Measurements from ENCODE around the gene AK1. TPM values are rescaled to one million over a fixed set of nuclear protein-coding genes. Genes with fewer than 3 reads are reported as not detected.

AK1 gene
- total RNA-seq, 1 experiment from 2014 or later = 62.1 TPM

GRCh38 chr9:127873223-127873691 is 4.2 kb downstream of the AK1 start:
- H3K36me3 ChIP-seq (ENCODE audit: control insufficient read depth, insufficient read depth, low read length) = no peaks in the 10 kb centered on the region
- no peak overlapping the region for H3K4me3 ChIP-seq (ENCODE audit: low read depth in 2 of 2, low read length in 2 of 2)
- POLR2A ChIA-PET = no interaction called here
- CTCF ChIA-PET = no interaction called here
- intact Hi-C loops (cut with micrococcal nuclease; ENCODE audit: unreplicated experiment) (loop anchor here (10.0 kb wide), 1 partner anchor 68 kb away; the partner anchor contains the start of gene FPGS), in situ Hi-C loops (cut with HindIII; ENCODE audit: low pct_unique_long_range_greater_than_20kb, low sequenced_read_pairs) (no loop called here)
- no peak for ATAC-seq
- BruUV-seq (replicated peaks) = no TSS peak
- no peak for DNase-seq (ENCODE audit: low read depth, low spot score)
- TF ChIP-seq CTCF (IDR thresholded peaks at IDR 0.05) = no peak
- TF ChIP-seq REST (IDR thresholded peaks at IDR 0.05; ENCODE audit: insufficient read depth in 1 of 2, low read depth in 2 of 2, low read length in 1 of 2) = no peak
- no peak for TF ChIP-seq SIN3A (IDR thresholded peaks at IDR 0.05; ENCODE audit: borderline replicate concordance, insufficient read depth, low read depth, low read length)
- no peak for TF ChIP-seq TCF7L2 (IDR thresholded peaks at IDR 0.05; ENCODE audit: low read depth, low read length)
- TF ChIP-seq POLR2AphosphoS5 (IDR thresholded peaks at IDR 0.05; ENCODE audit: low read depth, low read length) = no peak
- no peaks in the 10 kb centered on the region for H3K27me3 ChIP-seq (ENCODE audit: control insufficient read depth, insufficient read depth, low read length)
- H3K9me3 ChIP-seq (ENCODE audit: control insufficient read depth, insufficient read depth, low read depth, low read length) = no peaks in the 10 kb centered on the region
- no peak overlapping the region for H3K27ac ChIP-seq (ENCODE audit: low read length)
- H3K4me1 ChIP-seq (ENCODE audit: control insufficient read depth, insufficient read depth, low read length) = peaks cover 22% of the 10 kb centered on the region; the same call in 1 of the 2 replicates

DNA sequence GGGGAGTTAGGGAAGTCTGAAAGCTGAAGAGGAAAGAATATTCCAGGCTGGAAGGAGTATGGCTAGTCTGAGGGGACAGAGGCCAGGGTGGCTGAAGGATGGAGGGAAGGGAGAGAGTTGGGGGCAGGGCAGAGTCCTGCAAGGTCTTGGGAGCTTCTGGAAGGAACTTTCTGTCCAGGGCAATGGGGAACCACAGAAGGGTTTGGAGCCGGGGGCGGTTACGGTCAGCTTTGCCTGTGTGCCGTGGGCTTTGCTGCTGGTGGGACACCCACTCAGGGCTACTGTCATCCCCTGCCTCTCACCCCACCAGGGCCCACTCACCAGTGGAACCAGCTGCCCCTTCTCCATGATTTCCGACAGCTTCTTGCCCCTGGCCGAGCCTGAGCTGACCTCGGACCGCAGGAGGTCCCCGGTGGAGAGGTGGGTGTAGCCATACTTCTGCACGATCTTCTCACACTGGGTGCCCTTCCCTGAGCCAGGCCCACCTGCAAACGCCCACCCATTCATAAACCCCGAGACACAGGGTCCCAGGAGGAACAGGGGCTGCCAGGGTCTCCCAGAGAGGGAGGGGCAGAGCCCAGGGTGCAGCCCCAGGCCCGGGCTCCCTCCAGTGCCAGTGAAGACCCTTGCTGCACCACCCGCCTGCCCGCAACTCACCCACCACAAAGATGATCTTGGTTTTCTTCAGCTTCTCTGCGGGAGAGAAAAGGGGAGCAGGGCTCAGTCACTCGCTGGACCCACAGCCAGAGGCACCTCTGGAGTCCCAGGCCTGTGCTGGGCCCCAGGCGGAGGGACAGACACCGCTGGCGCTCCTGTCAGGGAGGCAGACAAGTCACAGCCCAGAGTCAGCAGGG is 4.9 kb downstream of the AK1 start:
- Histone ChIP-seq H3K9me3 (ENCODE audit: control insufficient read depth, insufficient read depth, low read depth, low read length) (no peaks in the 10 kb centered on the region), H3K27me3 (ENCODE audit: control insufficient read depth, insufficient read depth, low read length) (no peaks in the 10 kb centered on the region), H3K4me1 (ENCODE audit: control insufficient read depth, insufficient read depth, low read length) (peaks cover 22% of the 10 kb centered on the region; the same call in 1 of the 2 replicates), H3K36me3 (ENCODE audit: control insufficient read depth, insufficient read depth, low read length) (no peaks in the 10 kb centered on the region), H3K27ac (ENCODE audit: low read length) (no peak overlapping the region), H3K4me3 (ENCODE audit: low read depth in 2 of 2, low read length in 2 of 2) (no peak overlapping the region)
- ChIA-PET CTCF (no interaction called here), POLR2A (no interaction called here)
- intact Hi-C loops (cut with micrococcal nuclease; ENCODE audit: unreplicated experiment) (loop anchor here (10.0 kb wide), 1 partner anchor 68 kb away; the partner anchor contains the start of gene FPGS), in situ Hi-C loops (cut with HindIII; ENCODE audit: low pct_unique_long_range_greater_than_20kb, low sequenced_read_pairs) (no loop called here)
- TF ChIP-seq SIN3A (IDR thresholded peaks at IDR 0.05; ENCODE audit: borderline replicate concordance, insufficient read depth, low read depth, low read length) = no peak
- TF ChIP-seq POLR2AphosphoS5 (IDR thresholded peaks at IDR 0.05; ENCODE audit: low read depth, low read length) = no peak
- no peak for TF ChIP-seq TCF7L2 (IDR thresholded peaks at IDR 0.05; ENCODE audit: low read depth, low read length)
- no peak for TF ChIP-seq REST (IDR thresholded peaks at IDR 0.05; ENCODE audit: insufficient read depth in 1 of 2, low read depth in 2 of 2, low read length in 1 of 2)
- TF ChIP-seq CTCF (IDR thresholded peaks at IDR 0.05) = no peak
- no peak for DNase-seq (ENCODE audit: low read depth, low spot score)
- ATAC-seq = no peak
- BruUV-seq (replicated peaks) = no TSS peak

All from Panc1 (cell line).